Measurements from ENCODE around the gene PHF3. TPM values are rescaled to one million over a fixed set of nuclear protein-coding genes. Genes with fewer than 3 reads are reported as not detected.
A peak's percentile ranks its signal among the peaks of the same experiment; 100 is the strongest.

Gene PHF3
- total and polyA plus RNA-seq, 2 experiments from 2014 or later = 15.3 to 34.7 TPM

DNA sequence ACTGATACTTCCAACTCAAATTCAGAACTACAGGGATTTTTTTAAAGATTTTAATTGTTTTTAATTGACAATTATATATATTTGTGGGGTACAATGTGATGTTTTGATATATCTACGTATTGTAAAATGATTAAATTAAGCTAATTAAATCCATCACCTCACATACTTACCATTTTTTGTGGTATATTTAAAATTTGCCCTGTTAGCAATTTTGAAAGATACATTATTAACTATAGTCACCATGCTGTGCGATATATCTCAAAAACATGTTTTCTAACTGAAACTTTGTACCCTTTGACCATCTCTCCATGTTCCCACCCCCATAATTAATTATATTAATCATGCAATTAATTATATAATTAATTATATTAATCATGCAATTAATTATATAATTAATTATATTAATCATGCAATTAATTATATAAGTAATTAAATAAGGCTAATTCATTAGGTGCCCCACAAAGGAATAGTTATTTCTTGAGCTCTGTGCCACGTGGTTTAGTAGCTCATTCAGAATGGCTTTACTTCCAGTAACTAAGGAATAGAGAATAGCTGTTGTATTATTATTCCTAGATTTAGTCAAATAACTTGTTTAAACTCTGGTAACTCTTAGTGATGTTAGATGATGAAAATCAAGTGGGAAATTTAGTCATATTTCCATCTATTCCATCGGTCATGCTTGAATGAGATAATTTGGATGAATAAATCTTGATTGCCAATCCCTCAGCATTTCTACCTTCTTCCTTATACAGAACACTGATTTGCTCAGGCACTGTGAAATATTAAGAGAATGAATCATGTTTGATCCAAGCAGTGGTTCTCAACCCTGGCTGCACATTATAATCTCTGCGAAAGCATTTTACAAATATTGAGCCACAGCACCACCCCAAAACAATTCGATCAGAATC, 38.2 kb upstream of the PHF3 start:
- H4K20me1 ChIP-seq (ENCODE audit: insufficient read depth) = no peaks in the 10 kb centered on the region
- no peaks in the 10 kb centered on the region for H3K79me2 ChIP-seq (ENCODE audit: insufficient read depth)
- no peaks in the 10 kb centered on the region for H3K9me2 ChIP-seq (ENCODE audit: insufficient read depth)
- H3F3A ChIP-seq (ENCODE audit: insufficient read depth) = no peaks in the 10 kb centered on the region
- no peak for TF ChIP-seq EZH2phosphoT487 (IDR thresholded peaks at IDR 0.05; ENCODE audit: insufficient read depth, low read depth)
- no peak for TF ChIP-seq EZH2 (IDR thresholded peaks at IDR 0.05; ENCODE audit: insufficient read depth, poor library complexity, severe bottlenecking)
- H3K27me3 ChIP-seq (replicated peaks; ENCODE audit: insufficient read depth) = no peaks in the 10 kb centered on the region
- peak overlapping the region; percentile 95 for H3K4me2 ChIP-seq (ENCODE audit: unreplicated experiment)
- peak overlapping the region; percentile 39 for H3K9ac ChIP-seq
- peak overlapping the region; percentile 95 for H2AFZ ChIP-seq
- no peak overlapping the region for H3K27ac ChIP-seq
- peak overlapping the region; percentile 77 for H3K4me3 ChIP-seq
- peaks cover 5% of the 10 kb centered on the region; the same call in 1 of the 2 replicates for H3K4me1 ChIP-seq (ENCODE audit: insufficient read depth)
- no peaks in the 10 kb centered on the region for H3K36me3 ChIP-seq (ENCODE audit: low read depth)
- peak; percentile 56 for DNase-seq
- WGBS, 2 experiments (ENCODE audit: low coverage in 1 of 2, low lambda C conversion rate in 2 of 2, missing lambda C conversion rate in 2 of 2) = 31% methylated on average over 6 of the region's 6 CpGs
- H3K9me3 ChIP-seq (ENCODE audit: low read depth) = no peaks in the 10 kb centered on the region
- in situ Hi-C loops (cut with MboI) = no loop called here

DNA sequence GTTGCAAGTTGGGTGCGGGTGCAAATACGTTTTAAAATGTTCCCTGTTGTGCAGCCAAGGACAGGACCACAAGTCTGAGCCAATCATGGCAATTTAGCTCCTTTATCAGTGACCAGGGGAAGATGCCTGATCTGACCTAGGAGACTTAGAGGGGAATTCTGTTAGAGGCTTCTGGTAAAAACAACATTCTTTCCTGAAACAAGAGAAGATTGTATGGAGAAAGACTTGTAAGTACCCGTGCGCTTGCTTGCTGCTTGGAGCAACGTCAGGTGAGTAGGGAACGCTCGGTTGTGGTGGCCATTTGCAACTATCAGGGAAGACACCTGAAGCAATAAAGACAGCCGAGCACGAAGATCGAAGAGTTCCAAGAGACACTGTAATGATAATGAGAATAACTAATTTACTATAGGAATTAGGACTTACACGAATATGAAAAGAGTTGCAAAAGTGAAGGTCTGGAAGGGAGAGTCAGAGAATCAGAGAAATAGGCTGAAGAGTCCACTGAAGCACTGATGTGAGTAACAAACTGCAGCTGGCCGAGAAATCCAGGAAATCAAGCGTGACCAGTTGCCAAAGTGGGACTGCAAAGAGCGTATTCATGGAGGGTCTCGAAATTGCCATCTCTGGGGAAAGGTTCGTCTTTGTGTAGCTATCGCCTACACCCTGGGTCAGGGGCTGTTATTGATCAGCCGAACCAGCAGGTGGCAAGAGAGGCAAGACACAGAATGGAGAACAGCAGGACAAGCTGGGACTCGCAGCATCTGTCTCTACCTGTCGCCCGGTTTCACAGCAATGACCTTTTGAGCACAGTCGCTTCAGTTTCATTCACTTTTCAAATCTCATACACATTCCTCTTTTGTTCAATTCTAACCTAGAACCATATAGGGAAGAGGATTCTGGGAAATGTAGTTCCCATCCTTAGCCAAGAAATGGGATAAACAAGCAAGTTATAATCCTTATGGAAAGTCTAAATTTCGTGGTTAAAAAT, 37.3 kb upstream of the PHF3 start:
- no peaks in the 10 kb centered on the region for H3K79me2 ChIP-seq (ENCODE audit: insufficient read depth)

DNA sequence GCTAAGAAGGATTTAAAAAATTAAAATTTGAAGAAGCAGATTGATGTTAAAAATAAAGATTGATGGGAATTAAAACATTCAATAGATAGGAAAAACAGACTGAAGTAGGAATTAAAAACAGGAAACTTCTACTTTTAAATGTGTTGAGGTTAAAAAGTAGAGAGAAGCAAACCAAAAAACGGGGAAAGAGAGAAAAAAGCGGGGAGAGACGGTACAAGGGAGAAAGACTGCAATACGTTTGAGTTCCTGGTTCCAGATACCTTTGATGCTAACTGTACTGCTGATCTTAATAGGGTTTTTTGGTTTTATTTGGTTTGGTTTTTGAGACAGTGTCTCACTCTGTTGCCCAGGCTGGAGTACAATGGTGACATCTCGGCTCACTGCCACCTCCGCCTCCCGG, 36.4 kb upstream of the PHF3 start:
- TF ChIP-seq EZH2phosphoT487 (IDR thresholded peaks at IDR 0.05; ENCODE audit: insufficient read depth, low read depth) = no peak
- TF ChIP-seq EZH2 (IDR thresholded peaks at IDR 0.05; ENCODE audit: insufficient read depth, poor library complexity, severe bottlenecking) = no peak
- Histone ChIP-seq H3K4me2 (ENCODE audit: unreplicated experiment) (no peak overlapping the region), H3K36me3 (ENCODE audit: low read depth) (no peaks in the 10 kb centered on the region), H2AFZ (peak overlapping the region; percentile 95), H3K27me3 (replicated peaks; ENCODE audit: insufficient read depth) (no peaks in the 10 kb centered on the region), H3K27ac (no peak overlapping the region), H3K9me2 (ENCODE audit: insufficient read depth) (no peaks in the 10 kb centered on the region), H3K9ac (no peak overlapping the region), H3K4me3 (no peak overlapping the region), H3K9me3 (ENCODE audit: low read depth) (no peaks in the 10 kb centered on the region), H3K4me1 (ENCODE audit: insufficient read depth) (peaks cover 5% of the 10 kb centered on the region; the same call in 1 of the 2 replicates), H4K20me1 (ENCODE audit: insufficient read depth) (no peaks in the 10 kb centered on the region), H3F3A (ENCODE audit: insufficient read depth) (no peaks in the 10 kb centered on the region), H3K79me2 (ENCODE audit: insufficient read depth) (no peaks in the 10 kb centered on the region)
- DNase-seq = no peak
- WGBS, 2 experiments (ENCODE audit: low coverage in 1 of 2, low lambda C conversion rate in 2 of 2, missing lambda C conversion rate in 2 of 2) = 78 to 81% methylated on average over 7 of the region's 7 CpGs
- in situ Hi-C loops (cut with MboI) = no loop called here

More for the DNA sequence above, 37.3 kb upstream of the PHF3 start:
- Histone ChIP-seq H3K27me3 (replicated peaks; ENCODE audit: insufficient read depth) (no peaks in the 10 kb centered on the region), H3K36me3 (ENCODE audit: low read depth) (no peaks in the 10 kb centered on the region), H3K4me1 (ENCODE audit: insufficient read depth) (peaks cover 5% of the 10 kb centered on the region; the same call in 1 of the 2 replicates), H3K27ac (no peak overlapping the region), H3K4me2 (ENCODE audit: unreplicated experiment) (peak overlapping the region; percentile 95), H3K4me3 (peak overlapping the region; percentile 77), H3K9ac (peak overlapping the region; percentile 39), H3K9me3 (ENCODE audit: low read depth) (no peaks in the 10 kb centered on the region), H3F3A (ENCODE audit: insufficient read depth) (no peaks in the 10 kb centered on the region), H2AFZ (peak overlapping the region; percentile 95), H4K20me1 (ENCODE audit: insufficient read depth) (no peaks in the 10 kb centered on the region), H3K9me2 (ENCODE audit: insufficient read depth) (no peaks in the 10 kb centered on the region)
- in situ Hi-C loops (cut with MboI) = no loop called here
- TF ChIP-seq EZH2 (IDR thresholded peaks at IDR 0.05; ENCODE audit: insufficient read depth, poor library complexity, severe bottlenecking) = no peak
- TF ChIP-seq EZH2phosphoT487 (IDR thresholded peaks at IDR 0.05; ENCODE audit: insufficient read depth, low read depth) = no peak
- whole genome bisulfite sequencing, 2 experiments (ENCODE audit: low coverage in 1 of 2, low lambda C conversion rate in 2 of 2, missing lambda C conversion rate in 2 of 2) = 1 to 3% methylated on average over 23 of the region's 23 CpGs
- peak; percentile 73 for DNase-seq

DNA sequence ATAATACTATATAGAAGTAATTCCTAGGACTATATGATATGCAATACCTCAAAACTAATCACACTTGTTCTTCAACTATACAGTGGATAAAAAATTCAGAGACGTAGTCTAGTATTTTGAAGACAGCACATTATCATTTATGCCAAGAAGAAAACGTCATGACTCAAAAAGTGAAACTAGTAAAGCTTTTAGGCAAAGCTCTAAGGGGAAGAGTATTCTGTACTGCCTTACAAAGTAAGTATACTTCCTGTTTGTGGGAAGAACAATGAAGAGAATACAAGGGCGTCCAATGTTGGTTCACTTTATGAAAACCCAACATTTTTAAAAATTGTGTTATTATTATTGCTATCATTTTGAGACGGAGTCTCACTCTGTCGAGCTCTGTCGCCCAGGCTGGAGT, 35.5 kb upstream of the PHF3 start:
- Histone ChIP-seq H3K79me2 (ENCODE audit: insufficient read depth) (no peaks in the 10 kb centered on the region), H3K9ac (no peak overlapping the region), H3K4me1 (ENCODE audit: insufficient read depth) (peaks cover 5% of the 10 kb centered on the region; the same call in 1 of the 2 replicates), H3K9me2 (ENCODE audit: insufficient read depth) (no peaks in the 10 kb centered on the region), H3K4me2 (ENCODE audit: unreplicated experiment) (no peak overlapping the region), H3K9me3 (ENCODE audit: low read depth) (no peaks in the 10 kb centered on the region), H3K27me3 (replicated peaks; ENCODE audit: insufficient read depth) (no peaks in the 10 kb centered on the region), H3K36me3 (ENCODE audit: low read depth) (no peaks in the 10 kb centered on the region), H3K4me3 (no peak overlapping the region), H3F3A (ENCODE audit: insufficient read depth) (no peaks in the 10 kb centered on the region), H2AFZ (peak overlapping the region; percentile 95; the same call in 1 of the 2 replicates), H4K20me1 (ENCODE audit: insufficient read depth) (no peaks in the 10 kb centered on the region), H3K27ac (no peak overlapping the region)
- no peak for DNase-seq
- whole genome bisulfite sequencing, 2 experiments (ENCODE audit: low coverage in 1 of 2, low lambda C conversion rate in 2 of 2, missing lambda C conversion rate in 2 of 2) = 79 to 82% methylated on average over 6 of the region's 6 CpGs
- no peak for TF ChIP-seq EZH2 (IDR thresholded peaks at IDR 0.05; ENCODE audit: insufficient read depth, poor library complexity, severe bottlenecking)
- TF ChIP-seq EZH2phosphoT487 (IDR thresholded peaks at IDR 0.05; ENCODE audit: insufficient read depth, low read depth) = no peak
- in situ Hi-C loops (cut with MboI) = no loop called here
